SHP77 treated with DMSO at 0.1 percent for 48 hours (cell line): ENCODE results near the gene CIITA.
"Not testable (repeated sequence)": the region's sequence is repeated elsewhere in the genome, so short reads cannot be mapped to it uniquely, and the experiment has no call there.

Experiments
- DNase-seq: peaks from one replicate; lab custom pipeline; 2025; lab: John Stamatoyannopoulos, UW

CIITA gene, protein sequence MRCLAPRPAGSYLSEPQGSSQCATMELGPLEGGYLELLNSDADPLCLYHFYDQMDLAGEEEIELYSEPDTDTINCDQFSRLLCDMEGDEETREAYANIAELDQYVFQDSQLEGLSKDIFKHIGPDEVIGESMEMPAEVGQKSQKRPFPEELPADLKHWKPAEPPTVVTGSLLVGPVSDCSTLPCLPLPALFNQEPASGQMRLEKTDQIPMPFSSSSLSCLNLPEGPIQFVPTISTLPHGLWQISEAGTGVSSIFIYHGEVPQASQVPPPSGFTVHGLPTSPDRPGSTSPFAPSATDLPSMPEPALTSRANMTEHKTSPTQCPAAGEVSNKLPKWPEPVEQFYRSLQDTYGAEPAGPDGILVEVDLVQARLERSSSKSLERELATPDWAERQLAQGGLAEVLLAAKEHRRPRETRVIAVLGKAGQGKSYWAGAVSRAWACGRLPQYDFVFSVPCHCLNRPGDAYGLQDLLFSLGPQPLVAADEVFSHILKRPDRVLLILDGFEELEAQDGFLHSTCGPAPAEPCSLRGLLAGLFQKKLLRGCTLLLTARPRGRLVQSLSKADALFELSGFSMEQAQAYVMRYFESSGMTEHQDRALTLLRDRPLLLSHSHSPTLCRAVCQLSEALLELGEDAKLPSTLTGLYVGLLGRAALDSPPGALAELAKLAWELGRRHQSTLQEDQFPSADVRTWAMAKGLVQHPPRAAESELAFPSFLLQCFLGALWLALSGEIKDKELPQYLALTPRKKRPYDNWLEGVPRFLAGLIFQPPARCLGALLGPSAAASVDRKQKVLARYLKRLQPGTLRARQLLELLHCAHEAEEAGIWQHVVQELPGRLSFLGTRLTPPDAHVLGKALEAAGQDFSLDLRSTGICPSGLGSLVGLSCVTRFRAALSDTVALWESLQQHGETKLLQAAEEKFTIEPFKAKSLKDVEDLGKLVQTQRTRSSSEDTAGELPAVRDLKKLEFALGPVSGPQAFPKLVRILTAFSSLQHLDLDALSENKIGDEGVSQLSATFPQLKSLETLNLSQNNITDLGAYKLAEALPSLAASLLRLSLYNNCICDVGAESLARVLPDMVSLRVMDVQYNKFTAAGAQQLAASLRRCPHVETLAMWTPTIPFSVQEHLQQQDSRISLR

DNA sequence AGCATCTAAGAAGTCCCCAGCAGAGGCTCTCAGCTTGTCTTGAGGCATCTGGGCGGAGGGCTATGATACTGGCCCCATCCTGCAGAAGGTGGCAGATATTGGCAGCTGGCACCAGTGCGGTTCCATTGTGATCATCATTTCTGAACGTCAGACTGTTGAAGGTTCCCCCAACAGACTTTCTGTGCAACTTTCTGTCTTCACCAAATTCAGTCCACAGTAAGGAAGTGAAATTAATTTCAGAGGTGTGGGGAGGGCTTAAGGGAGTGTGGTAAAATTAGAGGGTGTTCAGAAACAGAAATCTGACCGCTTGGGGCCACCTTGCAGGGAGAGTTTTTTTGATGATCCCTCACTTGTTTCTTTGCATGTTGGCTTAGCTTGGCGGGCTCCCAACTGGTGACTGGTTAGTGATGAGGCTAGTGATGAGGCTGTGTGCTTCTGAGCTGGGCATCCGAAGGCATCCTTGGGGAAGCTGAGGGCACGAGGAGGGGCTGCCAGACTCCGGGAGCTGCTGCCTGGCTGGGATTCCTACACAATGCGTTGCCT lies at the start of gene CIITA:
CIITA (plus strand) TSS at position 404 of the 543 bp plus-strand sequence; CDS start at position 533, 129 bp downstream.
- DNase-seq: no peak

DNA sequence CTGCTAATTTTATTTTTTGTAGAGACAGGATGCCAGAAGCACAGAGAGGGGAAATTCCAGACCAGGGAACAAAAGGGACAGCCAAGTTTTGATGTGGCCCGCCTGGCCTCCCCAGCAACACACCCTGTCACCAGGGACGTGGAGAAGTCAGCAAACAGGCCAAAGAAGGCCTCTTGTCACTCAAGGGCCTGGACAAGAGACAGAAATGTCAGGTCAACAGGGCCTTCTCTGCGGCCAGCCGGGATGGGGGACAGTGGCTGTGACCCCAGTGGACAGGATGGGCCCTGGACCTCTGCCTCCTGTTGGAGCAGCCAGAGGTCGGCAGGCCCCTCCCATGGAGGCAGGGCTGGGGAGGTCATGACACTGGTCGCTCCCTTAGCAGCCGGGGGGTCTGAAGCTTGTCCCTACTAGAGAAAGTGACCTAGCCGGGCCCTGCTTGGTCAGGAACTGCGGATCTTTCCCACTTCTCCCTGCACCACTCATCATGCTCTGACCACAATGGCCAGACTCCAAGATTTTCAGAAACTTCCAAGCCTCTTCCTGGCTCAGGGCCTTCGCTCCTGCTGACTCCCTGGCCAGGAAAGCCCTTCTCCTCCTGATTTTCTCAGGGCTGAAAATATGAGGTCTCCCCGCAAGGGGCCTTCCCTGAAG lies 49.2 kb upstream of the CIITA start:
- no peak for DNase-seq

DNA sequence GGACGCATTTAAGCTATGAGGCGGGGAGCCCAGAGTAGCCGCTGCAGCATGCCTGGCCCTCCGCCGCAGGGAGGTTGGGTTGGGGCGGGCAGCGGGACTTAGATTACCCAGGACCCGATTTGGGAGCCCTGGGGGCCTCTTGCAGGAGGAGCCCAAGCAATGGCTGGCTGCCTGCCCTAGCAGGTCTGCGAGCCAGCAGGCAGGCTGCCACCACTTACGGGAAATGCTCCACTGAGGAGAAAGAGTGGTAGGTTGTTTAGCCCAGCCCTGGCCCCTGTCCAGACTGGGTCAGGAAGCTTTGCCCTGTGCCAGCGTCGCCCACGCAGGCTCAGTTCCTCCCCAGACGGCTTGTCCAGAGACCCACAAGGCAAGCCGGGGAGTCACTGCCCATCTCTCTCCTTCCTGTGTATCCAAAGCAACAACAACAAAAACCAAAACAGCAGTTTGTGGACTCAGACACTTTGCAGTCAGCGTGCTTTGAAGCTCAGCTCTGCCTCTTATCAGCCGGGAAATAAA lies 48.1 kb upstream of the CIITA start:
- peak; percentile 14 for DNase-seq

DNA sequence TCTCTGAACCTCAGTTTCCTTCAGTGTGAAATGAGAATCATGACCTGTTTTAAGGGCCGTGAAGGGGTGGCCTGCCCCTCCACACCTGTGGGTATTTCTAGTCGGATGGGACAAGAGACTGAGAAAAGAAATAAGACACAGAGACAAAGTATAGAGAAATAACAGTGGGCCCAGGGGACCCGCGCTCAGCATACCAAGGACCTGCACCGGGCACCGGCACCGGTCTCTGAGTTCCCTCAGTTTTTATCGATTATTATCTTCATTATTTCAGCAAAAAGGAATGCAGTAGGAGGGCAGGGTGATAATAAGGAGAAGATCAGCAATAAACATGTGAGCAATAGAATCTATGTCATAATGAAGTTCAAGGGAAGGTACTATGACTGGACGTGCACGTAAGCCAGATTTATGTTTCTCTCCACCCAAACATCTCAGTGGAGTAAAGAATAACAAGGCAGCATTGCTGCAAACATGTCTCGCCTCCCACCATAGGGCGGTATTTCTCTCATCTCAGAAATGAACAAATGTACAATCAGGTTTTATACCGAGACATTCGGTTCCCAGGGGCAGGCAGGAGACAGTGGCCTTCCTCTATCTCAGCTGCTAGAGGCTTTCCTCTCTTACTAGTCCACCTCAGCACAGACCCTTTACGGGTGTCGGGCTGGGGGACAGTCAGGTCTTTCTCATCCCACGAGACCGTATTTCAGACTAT lies 47.5 kb upstream of the CIITA start:
- DNase-seq: not testable (repeated sequence)

DNA sequence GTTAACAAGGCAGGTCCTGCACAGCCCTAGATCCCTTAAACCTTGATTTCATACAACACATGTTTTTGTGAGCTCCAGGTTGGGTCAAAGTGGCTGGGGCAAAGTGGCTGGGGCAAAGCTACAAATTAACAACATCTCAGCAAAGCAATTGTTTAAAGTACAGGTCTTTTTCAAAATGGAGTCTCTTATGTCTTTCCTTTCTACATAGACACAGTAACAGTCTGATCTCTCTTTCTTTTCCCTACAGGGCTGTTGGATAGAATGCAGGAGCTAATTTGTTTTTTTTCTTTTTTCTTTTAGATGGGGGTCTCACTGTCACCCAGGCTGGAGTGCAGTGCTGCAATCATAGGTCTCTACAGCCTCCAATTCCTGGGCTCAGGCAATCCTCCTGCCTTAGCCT lies 46.8 kb upstream of the CIITA start:
- not testable (repeated sequence) for DNase-seq

DNA sequence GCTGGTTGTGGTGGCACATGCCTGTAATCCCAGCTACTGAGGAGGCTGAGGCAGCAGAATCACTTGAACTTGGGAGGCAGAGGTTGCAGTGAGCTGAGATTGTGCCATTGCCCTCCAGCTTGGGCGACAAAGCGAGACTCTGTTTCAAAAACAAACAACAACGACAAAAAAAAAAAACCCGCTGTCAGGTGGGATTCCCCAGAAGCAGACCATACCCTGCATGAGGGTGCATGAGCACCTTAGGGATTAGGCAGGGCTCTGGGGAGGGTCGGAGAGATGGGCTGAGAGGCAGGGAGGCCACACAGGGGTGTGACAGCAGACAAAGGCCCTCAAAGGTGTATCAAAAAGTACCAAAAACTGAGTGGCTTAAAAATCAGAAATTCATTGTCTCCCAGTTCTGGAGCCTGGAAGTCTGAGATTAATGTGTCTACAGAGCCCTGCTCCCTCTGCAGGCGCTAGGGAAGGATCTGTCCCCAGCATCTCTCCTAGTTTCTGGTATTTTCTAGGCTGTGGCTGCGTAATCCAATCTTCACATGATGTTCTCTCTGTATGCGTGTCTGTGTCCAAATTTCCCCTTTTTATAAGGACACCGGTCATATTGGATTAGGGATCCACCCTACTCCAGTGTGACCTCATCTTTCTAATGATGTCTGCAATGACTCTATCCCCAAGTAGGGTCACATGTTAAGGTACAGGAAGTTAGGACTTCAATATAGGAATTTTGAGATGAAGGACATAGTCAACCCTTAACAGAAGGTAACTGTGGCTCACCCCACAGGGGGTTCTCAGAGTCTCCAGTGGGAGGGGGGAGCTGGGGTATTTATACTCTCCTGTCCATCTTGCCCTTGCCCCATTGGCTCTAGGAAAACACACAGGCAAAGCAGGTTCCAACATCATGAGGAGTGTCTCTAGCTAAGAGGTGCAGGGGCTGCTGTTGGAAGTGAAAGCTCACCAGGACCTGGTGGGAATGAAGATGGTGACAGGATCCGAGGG lies 44.8 kb upstream of the CIITA start:
- no peak for DNase-seq

DNA sequence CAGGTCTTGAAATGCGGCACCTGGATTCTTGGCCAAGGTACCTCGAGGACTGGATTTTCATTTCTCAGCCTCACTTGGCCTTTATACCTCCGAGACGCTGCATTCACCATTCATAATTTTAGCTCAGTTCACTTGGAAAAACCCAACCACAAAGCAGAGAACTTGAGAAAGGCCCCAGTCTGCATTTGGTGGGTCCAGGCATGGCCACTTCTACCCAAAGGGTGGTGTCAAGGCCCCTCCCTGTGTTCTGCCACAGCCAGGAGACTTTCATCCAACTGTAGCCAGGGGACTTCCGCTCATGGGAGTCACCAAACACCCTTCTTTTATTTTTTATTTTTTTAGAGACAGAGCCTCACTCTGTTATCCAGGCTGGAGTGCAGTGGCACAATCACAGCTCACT lies 43.7 kb upstream of the CIITA start:
- no peak for DNase-seq

DNA sequence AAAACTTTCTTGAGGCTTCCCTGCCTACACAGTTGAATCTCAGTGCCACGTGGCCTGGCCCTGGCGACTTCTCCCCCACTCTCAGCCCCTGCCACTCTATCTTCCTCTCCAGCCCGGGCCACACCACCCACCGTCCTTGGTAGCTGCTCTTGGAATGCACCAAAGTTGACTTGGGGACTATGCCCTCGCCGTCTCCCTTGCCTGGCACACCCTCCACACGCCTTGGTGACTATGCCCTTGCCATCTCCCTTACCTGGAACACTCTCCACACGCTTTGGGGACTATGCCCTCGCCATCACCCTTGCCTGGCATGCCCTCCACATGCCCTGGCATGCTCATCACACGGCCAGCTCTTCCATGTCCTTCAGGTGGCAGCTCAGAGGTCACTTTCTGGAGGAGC lies 42.9 kb upstream of the CIITA start:
- DNase-seq: no peak

DNA sequence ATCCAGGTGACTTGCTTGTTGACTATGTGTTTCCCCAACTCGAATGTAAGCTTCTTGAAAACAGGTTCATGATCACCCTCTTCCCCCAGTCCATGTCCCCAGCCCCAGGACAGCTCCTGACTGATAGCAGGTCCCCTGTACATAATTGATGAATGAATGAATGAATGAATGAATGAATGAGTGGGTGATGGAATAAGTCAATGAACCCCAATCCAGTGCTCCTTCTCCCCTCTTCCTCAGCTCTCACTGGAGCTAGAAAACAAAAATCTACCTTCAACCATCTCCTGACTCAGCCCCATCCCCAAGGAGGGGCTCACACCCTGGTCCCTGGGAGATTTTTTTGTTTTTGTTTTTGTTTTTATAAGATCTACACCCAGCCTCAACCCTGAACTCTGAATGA lies 42.2 kb upstream of the CIITA start:
- DNase-seq: no peak

DNA sequence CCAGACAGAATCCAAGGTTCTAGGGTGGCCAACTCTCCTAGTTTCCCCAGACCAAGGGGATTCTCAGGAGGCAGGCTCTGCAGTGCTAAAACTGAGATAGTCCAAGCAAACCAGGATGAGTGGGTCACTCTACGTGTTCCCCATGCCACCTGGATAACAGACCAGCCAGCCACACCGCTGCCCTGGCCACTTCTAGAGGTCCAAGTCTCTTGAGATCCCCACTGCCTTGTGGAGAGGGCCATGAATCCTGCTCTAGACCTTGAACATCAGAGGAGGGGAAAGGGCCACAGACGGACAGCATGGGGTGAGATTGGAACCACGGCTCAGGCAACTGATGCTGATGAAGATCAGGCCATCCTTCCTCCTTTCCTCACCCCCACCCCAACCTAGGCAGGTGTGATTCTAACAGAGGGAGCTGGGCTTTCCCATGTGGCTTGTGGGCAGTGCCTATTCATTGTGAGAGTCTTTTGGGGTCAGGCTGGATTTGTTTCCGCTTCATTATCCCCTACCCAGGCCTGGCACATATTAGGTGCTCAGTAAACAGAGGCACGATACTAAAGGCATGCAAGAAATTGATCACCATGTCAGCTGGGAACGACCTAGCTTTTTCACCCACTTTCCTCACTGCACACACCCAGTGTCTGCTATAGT lies 41.6 kb upstream of the CIITA start:
- DNase-seq: no peak

DNA sequence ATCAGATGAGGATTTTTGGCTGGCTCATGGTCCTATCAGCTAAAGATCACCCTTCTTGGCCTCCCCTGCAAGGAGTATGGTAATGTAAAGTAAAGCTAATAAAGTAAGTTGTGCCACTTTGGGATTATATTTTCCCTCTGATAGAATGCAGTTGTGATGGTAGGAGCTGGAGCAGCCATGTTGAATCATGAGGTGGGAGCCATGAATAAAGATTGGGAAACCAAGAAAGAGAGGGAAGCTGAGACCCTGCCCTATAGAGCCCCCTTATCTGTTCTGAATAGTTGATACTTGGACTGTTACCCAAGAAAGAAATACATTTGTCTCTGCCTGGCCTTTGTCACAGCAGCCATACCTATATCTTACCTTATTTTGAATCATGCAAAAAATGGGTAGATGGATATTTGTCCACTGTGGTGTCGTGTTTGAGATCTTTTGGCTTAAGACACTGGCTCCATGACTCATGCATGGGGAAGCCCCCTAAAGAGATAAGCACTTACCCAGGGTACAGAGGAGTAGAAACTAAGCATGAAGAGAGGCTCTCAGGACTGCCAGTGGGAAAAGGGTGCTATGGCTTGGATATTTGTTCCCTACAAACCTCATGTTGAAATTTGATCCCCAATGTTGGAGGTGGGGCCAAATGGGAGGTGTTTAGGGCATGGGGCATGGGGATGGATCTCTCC lies 40.7 kb upstream of the CIITA start:
- no peak for DNase-seq

DNA sequence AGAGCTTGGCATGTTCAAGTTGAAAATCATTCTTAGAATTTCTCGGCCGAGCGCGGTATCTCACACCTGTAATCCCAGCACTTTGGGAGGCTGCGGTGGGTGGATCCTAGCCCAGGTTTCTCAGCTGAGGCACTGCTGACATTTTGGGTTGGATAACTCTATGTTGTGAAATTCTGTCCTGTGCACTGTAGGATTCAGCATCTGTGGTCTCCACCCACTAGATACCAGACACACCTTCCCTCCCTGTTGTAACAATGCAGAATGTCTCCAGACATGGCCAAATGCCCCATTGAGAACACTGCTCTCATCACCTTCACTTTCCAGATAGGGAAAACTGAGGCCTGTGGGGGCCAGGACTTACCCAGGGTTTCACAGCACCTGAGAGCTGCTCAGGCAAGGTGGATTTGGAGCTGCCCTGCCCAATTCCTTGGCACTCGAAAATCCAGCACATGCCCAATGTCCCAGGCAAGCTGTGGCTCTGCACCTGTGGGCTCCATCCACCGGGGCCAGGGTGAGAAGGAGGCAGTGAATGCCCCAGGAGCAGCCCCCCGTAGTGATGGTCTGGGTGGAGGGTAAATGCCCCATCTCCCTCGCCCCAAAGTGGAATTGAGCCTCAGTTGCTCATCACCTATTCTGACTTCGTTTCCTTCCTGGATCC lies 38.3 kb upstream of the CIITA start:
- DNase-seq: no peak

DNA sequence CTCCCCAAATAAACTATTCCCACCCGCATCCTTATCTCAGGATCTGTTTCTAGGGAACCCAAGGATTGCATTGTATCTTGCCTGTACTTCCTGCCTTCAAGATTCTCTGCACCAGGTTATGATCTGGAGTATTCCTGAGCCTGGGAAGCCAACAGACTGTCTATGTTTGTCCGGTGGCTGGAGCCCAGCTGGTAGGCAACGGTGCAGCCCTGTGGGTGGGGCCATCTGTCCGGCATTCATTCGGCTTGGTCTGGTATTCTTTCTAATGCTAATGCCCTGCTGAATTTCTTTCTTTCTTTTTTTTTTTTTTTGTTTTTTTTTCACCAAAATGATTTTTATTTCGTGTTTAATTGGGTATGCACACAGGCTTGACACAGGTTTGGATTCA lies 37.7 kb upstream of the CIITA start:
- DNase-seq: no peak

DNA sequence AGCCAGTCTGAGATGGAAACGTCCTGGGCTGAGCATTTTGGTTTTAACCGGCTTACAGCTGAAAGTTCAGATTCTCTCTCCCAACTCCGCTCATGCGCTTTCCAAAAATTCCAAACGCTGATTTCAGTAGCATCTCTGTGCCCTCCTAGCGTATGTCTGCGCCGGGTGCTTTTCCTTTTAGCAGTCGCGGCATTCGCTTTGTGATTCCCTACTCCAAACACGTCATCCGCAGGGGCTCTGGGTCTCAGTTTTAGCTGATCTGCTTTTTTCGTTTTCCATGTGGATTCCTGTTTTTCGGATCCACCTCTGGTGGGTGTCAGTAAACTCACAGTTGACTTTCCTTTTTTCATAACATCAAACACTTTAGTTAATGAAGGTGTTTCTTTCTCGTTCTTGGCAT lies 36.3 kb upstream of the CIITA start:
- no peak for DNase-seq

DNA sequence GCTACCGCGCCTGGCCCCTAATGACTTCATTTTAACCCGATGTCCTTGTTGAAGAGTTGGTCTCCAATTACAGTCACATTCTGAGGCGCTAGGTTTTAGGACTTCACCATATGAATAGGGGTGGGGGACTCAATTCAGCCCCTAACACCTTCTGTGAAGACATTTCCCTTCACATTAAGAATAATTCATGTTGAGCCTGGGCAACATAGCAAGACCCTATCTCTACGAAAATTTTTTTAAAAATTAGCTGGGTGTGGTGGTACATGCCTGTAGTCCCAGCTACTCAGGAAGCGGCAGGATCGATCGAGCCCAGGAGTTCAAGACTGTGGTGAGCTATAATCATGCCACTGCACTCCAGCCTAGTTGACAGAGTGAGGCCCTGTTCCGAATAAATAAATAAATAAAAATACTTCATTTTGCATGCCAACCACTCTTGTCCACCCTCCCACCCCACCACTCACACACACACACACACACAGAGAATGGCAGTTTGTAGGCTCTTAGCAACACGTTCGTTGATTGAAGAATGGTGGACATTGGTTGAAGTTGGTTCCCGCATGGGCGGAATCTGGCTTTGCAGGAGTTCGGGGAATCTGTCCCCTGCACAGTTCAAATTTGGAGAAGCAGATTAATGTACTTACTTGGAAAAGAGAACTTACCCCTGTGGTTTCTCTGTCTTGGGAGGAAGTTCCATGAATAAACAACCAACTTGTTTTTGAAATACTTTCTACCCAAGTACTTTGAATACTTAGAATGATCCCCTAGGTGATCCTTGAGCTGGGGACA lies 30.6 kb upstream of the CIITA start:
- DNase-seq: no peak

DNA sequence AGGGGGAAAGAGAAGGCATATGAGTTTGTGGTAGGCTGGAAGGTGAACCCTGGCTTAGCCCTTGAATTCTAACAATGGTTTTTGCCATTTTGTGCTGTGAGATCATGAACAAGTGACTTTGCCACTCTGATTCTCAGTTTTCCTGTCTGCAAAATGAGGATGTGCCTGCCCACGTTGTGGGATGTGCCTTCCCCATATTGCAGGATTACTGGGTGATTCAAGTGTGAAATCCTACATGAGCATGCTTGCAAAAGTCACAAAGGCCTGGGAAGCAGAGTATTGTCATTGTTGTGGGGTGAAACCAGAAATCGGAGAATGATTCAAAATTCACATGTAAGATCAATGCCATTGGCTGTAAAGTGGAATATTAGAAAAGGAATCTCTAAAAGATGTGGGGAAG lies 29.8 kb upstream of the CIITA start:
- no peak for DNase-seq
